GM21737 (cell line): ENCODE measurements around the gene ITGA8.
"Not testable (repeated sequence)": the region's sequence is repeated elsewhere in the genome, so short reads cannot be mapped to it uniquely, and the experiment has no call there.

Experiments used
- ATAC-seq: cut with Tn5 transposase; IDR thresholded peaks from one replicate; pipeline ENCODE4 v1.9.1; 2021; ENCODE audit warnings: mild to moderate bottlenecking, moderate library complexity; ENCODE audit not compliant: unreplicated experiment

Gene ITGA8

DNA sequence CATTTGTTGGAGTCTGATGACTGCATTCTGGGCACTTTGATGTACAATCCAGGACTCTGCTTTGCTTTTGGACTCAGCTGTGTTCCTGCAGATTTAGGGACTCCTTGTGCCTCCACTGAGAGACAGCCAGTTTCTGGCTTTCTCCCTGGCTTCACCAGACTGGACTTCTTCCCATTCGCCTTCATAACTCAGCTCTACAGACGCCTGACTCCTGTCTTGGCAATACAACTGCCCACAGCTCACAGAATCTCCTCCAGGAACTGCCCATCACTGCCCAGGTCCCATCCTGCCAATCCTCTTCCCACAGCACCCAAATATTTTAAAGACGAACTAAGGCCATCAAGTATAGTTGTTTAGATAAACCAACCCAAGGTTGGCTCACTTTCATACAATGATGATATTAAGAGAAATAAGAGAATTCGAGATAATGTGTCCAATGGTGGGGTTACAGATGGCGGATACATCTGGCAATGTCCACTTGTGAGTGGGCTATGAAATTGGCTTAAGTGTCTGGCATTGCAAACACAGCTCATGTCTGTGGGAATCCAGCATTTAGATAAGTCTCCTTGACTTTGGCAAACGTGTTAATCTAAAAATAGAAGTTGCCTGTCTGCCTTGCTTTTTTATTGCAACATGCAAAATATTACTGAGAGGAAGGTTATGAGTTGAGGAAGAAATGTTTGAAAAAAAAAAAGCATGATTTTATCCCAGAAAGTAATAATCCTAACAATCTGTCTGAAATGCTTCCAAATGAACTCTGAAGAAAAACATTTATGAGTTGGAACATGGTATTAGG lies 95.1 kb downstream of the ITGA8 start:
- no peak for ATAC-seq

DNA sequence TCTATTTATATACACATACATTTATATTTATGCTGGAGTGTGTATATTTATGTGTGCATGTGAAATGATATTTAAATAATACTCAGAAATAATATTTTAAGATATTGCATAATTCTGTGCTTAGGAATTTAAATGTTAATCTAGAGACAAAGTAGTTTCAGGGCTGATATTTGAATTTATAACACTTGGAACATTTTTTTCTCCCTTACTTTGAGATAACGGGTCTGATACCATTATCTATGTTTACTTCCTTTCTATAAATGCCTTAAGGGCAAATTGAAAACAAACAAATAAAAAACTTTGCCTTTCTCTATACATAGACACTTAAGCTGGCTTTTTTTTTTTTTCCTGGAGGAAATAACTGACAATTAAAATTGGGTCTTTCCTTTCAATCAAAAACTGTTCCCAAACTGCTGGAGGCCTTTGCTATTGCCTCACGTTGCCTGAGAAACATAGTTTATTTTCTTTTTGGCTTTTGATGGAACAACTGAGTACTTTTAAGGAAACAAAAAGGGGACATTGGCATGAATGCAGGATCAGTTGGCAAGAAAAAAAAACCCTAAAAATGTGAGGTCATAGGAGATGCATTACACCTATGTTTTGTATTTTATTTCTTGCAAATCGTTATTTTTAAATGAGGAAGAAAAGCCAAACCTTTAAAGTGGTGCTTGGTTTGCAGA lies 98.7 kb downstream of the ITGA8 start:
- no peak for ATAC-seq

DNA sequence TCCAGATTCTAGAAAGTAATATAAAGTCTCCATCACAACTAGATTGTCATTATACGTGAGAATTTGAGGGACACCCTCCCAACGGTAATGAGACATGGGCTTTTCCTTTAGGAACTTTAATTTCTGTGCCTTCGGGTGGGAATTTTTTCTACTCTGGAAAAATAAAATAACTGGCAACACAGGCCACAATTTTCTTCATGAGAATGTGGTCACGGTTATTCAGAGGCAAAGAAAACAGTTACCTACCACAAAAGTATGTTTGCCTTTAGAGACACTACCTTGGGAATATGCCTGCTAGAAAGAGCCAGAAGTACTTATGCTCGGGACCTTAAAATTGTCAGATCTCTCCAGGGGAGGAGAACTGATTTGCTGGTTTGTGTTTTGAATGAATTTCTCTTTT lies 99.4 kb downstream of the ITGA8 start:
- no peak for ATAC-seq

DNA sequence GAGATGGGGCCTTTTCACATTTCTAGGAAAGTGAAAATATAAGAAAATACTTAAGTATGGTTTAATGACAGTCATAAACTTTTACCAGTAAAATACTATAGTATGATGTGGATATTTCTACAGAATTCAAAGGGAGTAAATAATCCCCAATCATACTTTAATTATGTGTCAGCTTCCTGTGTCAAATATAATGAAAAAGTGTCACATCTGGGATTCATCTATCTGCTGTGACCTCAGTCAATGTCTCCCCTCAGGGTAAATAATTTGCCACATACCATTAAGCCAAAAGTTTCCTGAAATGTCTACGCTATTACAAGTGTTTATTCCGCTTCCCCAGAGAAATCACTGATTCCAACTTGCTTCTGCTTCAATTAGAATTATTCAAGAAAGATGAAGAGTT lies 110.5 kb downstream of the ITGA8 start:
- no peak for ATAC-seq

DNA sequence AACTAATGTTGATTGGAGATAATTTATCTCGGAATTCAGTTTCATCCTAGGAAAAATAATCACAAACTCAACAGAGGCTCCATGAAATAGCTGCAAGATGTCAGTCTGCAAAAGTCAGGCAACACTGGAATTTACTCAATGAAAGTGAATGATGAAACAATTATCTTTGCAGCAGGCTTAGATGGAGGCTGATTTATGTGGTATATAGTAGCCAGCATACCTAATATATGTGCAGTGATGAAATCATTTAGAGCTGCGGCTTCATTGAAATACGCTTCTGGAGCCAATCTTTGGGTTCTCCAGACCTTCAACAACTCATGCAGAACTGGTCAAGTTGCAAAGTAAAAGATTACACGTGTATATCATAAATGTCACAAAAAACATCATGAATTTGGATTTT lies 113.3 kb downstream of the ITGA8 start:
- ATAC-seq, result no peak

DNA sequence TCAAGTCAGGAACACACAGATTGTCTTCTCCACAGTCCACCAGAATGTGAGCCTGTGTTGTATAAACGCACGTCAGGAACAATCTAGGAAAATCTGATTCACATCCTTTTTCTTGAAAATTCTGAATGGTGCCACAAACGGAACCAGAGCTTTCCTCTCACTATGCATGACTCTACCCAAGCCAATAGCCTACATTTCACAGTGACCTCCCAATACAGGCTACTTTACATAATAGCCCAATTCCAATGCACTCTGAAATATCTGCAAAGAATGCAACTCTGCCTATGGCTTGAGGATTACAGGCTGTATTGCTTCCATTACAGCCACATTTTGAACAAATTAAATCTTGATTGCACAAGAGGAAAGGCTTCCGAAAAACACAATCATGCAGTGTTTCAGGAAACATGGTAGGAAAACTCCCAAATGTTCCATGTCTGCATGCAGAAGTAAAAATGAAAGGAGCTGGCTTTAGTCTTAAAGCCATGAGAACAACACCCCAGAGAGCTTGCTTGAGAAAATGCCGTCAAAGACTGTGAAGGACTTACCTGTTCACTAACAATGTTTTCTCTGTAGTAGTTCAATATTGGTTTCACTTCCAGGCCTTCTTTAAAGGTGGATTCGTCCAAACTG lies 113.9 kb downstream of the ITGA8 start:
- ATAC-seq, result no peak

DNA sequence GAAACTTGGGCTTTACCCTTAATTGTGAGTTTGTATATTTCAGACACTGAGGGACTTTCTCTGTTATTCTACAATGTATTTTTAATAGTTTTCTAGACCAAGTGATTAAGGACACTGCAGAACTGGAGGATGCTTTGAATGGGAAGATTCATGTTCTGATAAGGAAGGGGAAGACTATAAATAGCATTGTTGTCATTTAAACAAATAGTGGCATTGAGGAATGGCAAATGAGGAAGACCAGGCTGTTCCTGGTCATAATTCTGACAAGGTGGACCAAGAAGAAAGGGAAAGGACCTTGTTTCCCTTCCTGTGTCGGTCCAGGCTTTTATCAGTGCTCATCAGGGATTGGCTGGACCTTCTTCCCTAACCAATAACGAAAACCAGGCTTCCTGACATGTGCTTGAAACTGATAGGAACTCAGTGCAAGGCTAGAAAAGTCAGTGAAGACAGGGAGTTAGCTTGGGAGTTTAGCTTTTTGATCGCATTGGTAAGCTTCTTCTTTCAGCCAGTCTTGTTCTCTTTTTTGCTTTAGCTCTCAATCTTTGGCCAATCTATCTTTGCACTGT lies 116.2 kb downstream of the ITGA8 start:
- ATAC-seq, result no peak

DNA sequence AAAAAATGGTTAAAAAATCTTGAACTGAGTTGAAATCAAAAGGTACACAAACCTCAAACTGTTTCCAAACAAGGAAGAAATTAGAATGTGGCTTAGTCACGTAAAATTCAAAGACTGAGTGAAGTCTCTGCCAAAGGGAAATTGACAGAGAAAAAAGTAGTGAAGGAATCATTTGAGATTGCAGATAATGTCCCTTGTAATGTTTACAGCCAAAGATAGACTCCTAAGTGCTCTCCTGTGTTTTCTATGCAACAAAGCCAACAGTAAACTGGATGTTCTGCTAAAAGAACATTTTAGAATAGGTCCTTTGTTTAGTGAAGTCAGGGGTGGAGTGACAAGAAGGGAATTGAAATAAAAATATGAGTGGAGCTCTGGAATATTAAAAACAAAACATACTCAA lies 117.9 kb downstream of the ITGA8 start:
- no peak for ATAC-seq

DNA sequence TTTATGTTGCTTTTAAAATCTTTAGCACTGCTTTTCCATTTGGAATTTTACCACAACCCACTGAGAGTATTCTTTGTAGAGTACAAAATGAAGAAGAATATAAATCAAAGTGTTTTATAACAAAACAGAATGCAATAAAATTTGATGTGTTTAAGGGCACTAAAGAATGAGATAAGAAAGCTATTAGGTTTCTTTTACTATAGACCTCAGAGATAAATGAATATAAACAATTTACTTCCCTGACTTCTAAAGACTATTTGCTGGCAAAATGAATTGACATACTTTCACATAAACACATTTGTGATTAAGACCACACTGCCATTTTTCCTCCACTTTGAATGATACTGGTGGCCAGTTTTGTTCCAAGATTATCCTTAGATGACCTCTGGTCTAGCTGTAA lies 124.5 kb downstream of the ITGA8 start:
- ATAC-seq, result no peak

DNA sequence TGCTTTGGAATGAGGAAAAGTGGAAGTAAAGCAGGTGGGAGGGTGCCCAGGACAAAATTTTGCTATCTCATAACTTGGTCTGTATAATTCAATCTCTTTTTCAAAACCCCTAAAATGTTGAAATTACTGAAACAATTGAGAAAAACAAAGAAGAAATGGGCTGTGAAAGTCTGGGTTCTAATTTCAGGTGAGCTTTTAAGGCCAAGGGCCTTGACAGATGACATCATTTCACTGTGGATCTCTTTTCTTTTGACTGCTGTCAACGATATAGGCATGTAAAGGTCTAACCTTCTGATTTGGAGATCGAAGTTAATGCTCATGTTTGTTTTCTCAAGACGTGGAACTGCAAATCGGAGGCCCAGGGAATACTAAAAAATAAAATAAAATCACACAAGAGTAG lies 127.8 kb downstream of the ITGA8 start:
- no peak for ATAC-seq

DNA sequence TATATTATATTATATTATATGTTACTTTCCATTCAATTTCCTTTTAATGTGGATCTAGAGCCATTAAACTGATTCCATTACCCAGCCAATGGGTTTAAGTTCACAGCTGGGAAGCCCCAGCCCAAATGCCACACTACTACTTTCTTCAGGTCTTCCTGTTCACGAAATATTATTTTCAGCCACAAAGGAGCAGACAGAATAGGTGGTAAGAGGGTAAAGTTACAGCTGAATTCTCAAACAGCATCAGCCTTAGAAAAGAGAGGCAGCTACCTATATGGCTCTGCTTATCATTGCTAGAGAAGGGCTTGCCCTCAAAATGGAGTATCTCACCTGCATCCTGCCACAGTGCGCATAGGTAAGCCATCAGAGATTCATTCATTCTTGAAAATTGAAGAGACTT lies 128.3 kb downstream of the ITGA8 start:
- ATAC-seq, result no peak

DNA sequence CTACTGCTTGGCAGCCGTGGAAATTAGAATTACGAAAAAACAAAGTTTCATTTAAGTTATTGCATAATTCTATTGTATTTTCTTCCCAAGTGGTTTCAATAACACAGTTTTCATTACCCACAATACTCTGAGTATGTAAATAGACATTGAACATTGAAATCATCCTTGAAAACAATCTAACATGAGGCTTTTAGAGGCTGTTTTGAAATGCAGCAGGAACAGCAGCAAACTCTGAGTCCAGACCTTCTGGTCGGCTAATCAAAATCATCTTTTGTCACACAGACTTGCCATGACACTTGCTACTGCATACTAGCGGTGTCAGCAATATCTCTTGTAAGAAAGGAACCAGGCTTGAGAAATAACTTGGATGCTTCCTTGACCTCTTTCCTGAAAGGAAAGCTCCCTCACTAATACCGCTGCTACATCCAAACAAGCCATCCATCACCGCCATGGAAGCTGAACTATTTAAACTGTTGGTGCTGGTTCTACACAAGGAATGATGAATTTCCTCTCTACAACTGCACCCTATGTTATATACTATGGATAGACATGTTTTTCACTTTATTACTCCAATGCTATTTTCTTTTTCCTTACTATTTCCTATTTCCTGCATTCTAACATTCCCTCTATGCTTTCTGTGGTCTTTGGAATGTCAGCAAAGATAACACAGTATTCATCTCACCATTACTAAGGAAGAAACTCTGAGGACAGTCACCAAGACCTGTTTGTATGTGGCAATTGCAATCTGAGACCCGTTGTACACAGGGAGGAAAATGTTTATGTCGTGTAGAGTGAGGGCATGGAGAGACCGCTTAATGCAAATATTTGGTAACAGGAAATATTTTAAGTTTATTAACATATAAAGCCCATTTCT lies 130.8 kb downstream of the ITGA8 start:
- no peak for ATAC-seq

DNA sequence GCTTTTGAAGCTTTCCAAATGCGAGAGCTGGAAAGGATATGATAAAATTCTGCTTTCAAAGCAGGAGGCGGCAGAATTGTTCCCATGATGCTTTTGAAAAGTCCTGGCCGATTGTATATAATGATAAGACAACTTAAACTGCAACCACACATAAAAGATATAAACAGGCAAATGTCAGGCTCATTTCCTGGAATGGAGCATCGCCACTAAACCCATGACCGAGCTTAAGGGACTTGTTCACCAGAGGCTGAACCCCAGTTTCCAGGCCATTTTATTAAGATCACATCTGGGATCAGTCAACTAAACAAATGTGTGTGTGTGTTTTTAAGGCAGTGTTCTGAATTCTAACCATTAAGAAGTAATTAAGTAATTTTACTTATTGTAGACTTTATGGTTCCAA lies 131.6 kb downstream of the ITGA8 start:
- ATAC-seq, result no peak

DNA sequence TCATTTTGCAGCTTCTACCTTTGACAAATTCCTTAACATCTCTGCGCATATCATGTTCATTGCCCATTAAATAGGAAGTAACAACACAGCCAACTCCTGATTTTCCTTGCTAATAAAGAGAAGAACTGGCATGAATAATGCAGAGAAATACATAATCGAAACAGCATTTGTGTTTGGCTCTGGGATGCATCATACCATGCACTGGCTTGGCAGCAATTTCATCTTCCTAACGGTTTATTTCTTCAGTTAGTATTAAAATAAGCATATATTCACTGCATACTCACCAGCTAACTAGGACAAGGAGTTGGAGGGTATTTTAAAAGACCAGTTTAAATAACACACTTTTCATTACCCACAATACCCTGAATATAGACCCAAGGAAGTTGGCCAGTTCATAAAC lies 132.5 kb downstream of the ITGA8 start:
- ATAC-seq, result no peak

DNA sequence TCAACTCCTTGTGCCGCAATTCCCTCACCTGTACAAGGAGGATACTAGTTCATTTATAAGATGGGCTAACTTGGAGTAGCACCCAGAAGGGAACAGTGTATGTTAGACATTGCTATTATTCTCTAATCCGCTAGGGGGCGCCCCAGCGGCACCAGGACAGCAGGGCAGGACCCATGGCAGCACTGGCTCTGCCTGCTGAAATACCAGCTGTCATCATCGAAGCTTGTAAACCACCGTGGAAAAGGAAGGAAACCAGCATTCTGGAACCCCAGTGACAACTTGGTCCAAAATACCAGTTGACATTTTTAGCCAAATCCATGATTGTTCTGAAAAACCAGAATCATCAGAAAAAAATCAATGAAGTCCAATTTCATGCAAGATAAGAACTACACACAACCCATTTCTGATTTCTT lies 134.4 kb downstream of the ITGA8 start:
- ATAC-seq, result peak; percentile 57

DNA sequence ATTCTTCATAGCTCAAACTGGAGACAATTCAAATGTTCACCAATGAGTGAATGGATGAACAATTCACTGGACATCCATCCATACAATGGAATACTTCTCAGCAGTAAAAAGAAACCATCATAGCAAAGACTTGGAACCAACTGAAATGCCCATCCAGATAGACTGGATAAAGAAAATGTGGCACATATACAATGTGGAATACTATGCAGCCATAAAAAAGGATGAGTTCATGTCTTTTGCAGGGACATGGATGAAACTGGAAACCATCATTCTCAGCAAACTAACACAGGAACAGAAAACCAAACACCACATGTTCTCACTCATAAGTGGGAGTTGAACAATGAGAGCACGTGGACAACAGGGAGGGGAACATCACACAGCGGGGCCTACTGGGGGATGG lies 136.8 kb downstream of the ITGA8 start:
- ATAC-seq, result not testable (repeated sequence)

DNA sequence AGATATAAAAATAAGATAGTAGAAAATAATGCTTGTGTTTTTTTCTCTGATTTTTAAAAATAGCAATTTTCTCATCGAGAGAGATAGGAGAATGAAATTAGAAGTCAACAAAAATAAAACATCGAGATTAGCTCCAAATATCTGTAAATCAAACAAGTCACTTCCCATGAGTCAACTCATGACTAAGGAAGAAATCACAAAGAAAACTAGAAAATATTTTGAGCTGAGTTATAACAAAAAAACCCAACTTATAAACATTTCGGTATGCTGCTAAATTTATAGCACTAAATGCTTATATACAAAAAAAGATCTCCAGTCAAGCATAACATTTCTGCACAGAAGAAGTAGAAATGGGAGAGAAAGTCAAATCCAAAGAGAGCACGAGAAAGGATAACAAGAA lies 140.1 kb downstream of the ITGA8 start:
- no peak for ATAC-seq

DNA sequence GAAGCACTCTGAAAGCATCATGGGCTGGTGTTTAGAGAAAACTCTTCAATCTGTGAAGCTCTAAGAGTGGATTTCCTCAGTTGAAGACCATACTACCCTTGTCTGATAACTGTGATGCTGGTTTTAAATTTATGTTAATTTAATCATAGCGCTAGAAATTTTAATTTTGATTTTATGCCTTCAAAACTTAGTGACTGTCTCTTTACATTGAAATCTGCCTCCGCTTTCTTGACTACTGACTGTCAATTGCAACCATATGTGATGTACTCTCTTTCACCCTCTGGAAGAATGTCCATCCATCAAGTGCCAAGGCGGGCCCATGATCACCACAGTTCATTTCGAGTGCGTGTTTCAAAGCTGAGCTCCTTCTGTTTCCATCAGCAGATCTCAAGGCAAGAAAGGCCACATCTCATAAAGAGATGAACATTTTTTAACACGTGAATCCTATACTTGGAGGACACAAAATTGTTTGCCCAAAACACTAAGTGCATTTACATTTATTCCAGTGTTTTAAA lies 147.1 kb downstream of the ITGA8 start:
- no peak for ATAC-seq

DNA sequence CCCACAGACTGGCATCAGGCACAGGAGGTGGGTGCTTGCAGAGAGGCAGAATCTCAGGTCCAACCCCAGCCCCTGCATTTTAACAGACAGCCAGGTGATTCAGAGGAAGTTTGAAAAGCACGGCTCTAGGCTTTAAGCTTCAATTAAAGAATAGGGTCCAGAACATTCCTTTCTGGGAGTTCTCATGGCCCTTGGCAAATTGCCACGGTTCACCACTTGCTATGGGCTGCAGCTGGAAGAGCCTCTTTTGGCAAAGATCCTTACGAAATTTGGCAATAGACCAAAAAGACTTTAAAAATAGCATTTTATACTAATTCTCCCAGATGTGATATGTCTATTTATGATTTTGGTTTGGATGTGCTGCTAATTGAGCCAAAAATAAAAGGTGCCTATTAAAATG lies 148.1 kb downstream of the ITGA8 start:
- no peak for ATAC-seq

DNA sequence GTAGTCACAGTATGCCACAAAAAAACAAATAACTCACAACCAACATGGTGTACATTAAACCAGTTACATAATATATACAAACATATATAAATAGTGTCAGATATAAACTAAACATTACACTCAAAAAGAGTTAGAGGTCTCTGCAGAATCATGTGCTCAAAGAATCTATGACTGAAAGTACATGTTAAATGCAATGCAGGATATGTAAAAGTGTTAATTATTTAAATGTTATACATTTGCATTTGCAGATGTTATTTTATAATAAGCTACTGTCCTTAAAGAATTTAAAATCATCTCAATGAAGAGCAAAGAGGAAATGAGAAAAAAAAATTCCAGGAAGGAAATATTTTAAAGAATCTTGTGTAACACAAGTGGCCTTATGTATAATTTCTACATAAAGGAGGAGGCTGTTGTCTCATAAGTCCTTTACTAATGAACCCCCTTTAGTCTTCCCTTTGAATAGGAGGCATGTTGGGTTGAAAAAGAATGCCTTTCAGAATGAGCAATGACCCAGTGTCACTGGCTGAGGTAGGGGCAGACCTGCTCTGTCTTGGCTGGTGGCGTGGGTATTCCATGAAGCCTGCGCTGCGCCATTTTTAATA lies 148.9 kb downstream of the ITGA8 start:
- ATAC-seq, result no peak
